ENCODE results near the gene DNAJB14. TPM values are rescaled to one million over a fixed set of nuclear protein-coding genes. Genes with fewer than 3 reads are reported as not detected.

Gene DNAJB14
- total and polyA plus RNA-seq, 2 donors (not counting 3 experiments of a cell fraction or from before 2014, with no cell fraction given) = 9.2 to 56.7 TPM

DNA sequence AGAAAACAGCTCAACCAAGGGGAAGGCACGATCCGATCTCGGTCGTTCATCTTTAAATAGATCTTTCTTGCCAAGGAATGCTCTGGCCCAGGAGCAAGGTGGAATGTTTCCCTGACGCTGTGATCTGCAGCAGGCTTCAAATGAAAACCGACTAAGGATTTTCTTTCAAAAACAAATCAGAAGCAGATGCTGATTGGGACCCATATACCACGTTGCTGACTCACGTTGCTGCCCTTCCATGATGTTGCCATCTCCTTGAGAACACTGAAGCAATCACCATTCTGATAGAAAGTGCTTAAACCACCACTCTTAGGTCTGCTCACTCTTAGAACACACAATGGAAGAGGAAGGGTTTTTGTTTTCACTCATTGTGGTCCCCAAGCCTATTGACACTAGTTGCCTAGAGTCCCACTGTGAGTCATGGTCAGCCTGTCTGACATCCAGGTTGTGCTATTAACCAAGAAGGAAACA is 78.3 kb downstream of the DNAJB14 start:
- FAIRE-seq = no peak
- peaks cover 0 to 2% of the 10 kb centered on the region in 2 experiments for H3K27me3 ChIP-seq (ENCODE audit: control insufficient read depth in 2 of 2, insufficient read depth in 2 of 2, low read length in 2 of 2)
- CTCF ChIA-PET = no interaction called here

More for the DNA sequence above, 78.3 kb downstream of the DNAJB14 start:
- H3K4me1 ChIP-seq (ENCODE audit: control insufficient read depth, extremely low read depth, insufficient read depth, low read length) = no peaks in the 10 kb centered on the region
- no peak overlapping the region for H3K27ac ChIP-seq (ENCODE audit: insufficient read depth, low read depth, low read length)
- DNase-seq (ENCODE audit: low read depth, low spot score) = no peak
- H3K4me3 ChIP-seq (replicated peaks in 1 of 3; ENCODE audit: insufficient read depth in 1 of 3, low read depth in 1 of 3, low read length in 3 of 3) = no peak overlapping the region
- no peak for TF ChIP-seq JUN (IDR thresholded peaks at IDR 0.05; ENCODE audit: borderline replicate concordance, insufficient read depth, insufficient read length, low read depth)
- TF ChIP-seq POLR2A (IDR thresholded peaks at IDR 0.05; ENCODE audit: low read depth, low read length) = no peak
- no peak for TF ChIP-seq CTCF (IDR thresholded peaks at IDR 0.05; ENCODE audit: extremely low read depth in 1 of 2, insufficient read depth in 1 of 2, low read depth in 1 of 2, low read length in 2 of 2)
- TF ChIP-seq FOS (IDR thresholded peaks at IDR 0.05; ENCODE audit: borderline replicate concordance, insufficient read depth, low read length) = no peak
- no peak for TF ChIP-seq GATA2 (IDR thresholded peaks at IDR 0.05; ENCODE audit: insufficient read depth, insufficient read length, low read depth, low read length)
- no peak for TF ChIP-seq POLR2AphosphoS5 (IDR thresholded peaks at IDR 0.05; ENCODE audit: insufficient read depth, low read depth, low read length)
- no peak for TF ChIP-seq EZH2 (IDR thresholded peaks at IDR 0.05; ENCODE audit: borderline replicate concordance, low read depth, low read length, severe bottlenecking)
- TF ChIP-seq, protein P1, sequence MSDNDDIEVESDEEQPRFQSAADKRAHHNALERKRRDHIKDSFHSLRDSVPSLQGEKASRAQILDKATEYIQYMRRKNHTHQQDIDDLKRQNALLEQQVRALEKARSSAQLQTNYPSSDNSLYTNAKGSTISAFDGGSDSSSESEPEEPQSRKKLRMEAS (IDR thresholded peaks at IDR 0.05; ENCODE audit: insufficient read depth, insufficient read length) = no peak
- no peak for TF ChIP-seq MYC (IDR thresholded peaks at IDR 0.05; ENCODE audit: low read depth, low read length)
- intact Hi-C loops (cut with micrococcal nuclease) = no loop called here
- dilution Hi-C loops (cut with MboI; ENCODE audit: extremely low pct_ligation_motif_present, low sequenced_read_pairs) = no loop called here
- H4K20me1 ChIP-seq (replicated peaks; ENCODE audit: control insufficient read depth, extremely low read depth, insufficient read depth, low read length) = no peaks in the 10 kb centered on the region
- H3K4me2 ChIP-seq (ENCODE audit: insufficient read depth, low read length) = no peak overlapping the region
- H3K79me2 ChIP-seq (ENCODE audit: control insufficient read depth, insufficient read depth, low read length) = no peaks in the 10 kb centered on the region
- H3K36me3 ChIP-seq (ENCODE audit: control insufficient read depth in 2 of 2, extremely low read depth in 1 of 2, insufficient read depth in 2 of 2, low read length in 2 of 2) = no peaks in the 10 kb centered on the region
- H3K9ac ChIP-seq (replicated peaks; ENCODE audit: extremely low read depth, insufficient read depth, low read length) = no peak overlapping the region
- H2AFZ ChIP-seq (ENCODE audit: low read depth, low read length) = no peak overlapping the region
- no peaks in the 10 kb centered on the region for H3K9me1 ChIP-seq (replicated peaks; ENCODE audit: control insufficient read depth, extremely low read depth, insufficient read depth, low read length)
- no peaks in the 10 kb centered on the region for H3K9me3 ChIP-seq (replicated peaks; ENCODE audit: control insufficient read depth, insufficient read depth, low read length)
- POLR2A ChIA-PET = no interaction called here
- no TSS peak for BruUV-seq (replicated peaks)

Data from endothelial cell of umbilical vein (primary cell).